ENCODE results near the gene MAP4. TPM values are rescaled to one million over a fixed set of nuclear protein-coding genes. Genes with fewer than 3 reads are reported as not detected.
"Not testable (repeated sequence)": the region's sequence is repeated elsewhere in the genome, so short reads cannot be mapped to it uniquely, and the experiment has no call there.

Gene MAP4
- total RNA-seq, 4 donors from 2014 or later, result 214 to 351 (median 231) TPM

DNA sequence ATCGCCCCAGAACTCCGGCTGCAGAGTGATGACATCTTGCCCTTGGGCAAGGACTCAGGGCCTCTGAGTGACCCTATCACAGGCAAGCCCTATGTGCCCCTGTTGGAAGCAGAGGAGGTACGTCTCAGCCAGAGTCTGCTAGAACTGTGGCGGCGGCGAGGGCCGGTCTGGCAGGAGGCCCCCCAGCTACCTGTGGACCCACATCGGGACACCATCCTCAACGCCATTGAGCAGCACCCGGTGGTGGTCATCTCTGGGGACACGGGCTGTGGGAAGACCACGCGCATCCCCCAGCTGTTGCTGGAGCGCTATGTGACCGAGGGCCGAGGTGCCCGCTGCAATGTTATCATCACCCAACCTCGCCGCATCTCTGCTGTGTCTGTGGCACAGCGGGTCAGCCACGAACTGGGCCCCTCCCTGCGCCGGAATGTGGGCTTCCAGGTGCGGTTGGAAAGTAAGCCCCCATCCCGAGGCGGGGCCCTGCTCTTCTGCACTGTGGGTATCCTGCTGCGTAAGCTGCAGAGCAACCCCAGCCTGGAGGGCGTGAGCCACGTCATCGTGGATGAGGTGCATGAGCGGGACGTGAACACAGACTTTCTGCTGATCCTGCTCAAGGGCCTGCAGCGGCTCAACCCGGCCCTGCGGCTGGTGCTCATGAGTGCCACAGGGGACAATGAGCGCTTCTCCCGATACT, 169.9 kb downstream of the MAP4 start:
- Histone ChIP-seq H3K36me3 (peaks cover 0 to 100% of the 10 kb centered on the region in 2 donors), H3K4me3 (no peak overlapping the region), H3K27ac (no peak overlapping the region), H3K9me3 (no peaks in the 10 kb centered on the region), H3K4me1 (no peaks in the 10 kb centered on the region), H3K27me3 (no peaks in the 10 kb centered on the region)
- ATAC-seq, result no peak
- WGBS, 2 donors (ENCODE audit: low coverage in 1 of 2), result no CpG with 5 or more reads among the region's 37 CpGs
- no peak for TF ChIP-seq EP300 (IDR thresholded peaks at IDR 0.05)
- TF ChIP-seq, protein P1, sequence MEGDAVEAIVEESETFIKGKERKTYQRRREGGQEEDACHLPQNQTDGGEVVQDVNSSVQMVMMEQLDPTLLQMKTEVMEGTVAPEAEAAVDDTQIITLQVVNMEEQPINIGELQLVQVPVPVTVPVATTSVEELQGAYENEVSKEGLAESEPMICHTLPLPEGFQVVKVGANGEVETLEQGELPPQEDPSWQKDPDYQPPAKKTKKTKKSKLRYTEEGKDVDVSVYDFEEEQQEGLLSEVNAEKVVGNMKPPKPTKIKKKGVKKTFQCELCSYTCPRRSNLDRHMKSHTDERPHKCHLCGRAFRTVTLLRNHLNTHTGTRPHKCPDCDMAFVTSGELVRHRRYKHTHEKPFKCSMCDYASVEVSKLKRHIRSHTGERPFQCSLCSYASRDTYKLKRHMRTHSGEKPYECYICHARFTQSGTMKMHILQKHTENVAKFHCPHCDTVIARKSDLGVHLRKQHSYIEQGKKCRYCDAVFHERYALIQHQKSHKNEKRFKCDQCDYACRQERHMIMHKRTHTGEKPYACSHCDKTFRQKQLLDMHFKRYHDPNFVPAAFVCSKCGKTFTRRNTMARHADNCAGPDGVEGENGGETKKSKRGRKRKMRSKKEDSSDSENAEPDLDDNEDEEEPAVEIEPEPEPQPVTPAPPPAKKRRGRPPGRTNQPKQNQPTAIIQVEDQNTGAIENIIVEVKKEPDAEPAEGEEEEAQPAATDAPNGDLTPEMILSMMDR (IDR thresholded peaks at IDR 0.05), result no peak

DNA sequence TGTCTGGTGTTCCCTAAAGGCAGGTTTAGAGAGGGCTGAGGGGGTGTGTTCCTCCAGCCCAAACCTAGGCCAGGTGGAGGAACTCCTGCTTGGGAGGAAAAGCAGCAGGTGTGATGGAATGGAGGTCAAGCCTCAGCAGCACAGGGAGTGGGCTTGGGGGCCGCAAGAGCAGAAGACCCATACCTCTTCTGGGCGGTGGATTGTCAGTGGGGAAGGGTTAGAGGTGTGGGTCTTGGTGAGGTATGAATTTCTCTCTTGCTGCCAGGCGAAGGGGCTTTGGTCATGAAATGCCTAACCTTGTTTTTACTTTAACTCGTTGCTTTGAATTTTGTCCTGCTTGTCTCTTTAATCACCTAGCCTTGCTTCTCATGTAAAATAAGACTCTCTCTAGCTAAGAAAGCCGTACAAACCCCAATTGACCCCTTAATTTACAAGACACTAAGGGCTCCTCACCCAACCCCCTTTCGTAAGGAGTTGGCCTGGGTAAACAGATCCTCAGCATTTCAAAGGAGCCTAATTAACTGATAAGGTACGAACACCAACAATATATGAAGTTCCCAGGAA, 174.3 kb downstream of the MAP4 start:
- WGBS, 2 donors (ENCODE audit: low coverage in 1 of 2), result 70 to 87% methylated on average over 6 to 7 of the region's 7 CpGs
- Histone ChIP-seq H3K27me3 (no peaks in the 10 kb centered on the region), H3K4me1 (no peaks in the 10 kb centered on the region), H3K9me3 (no peaks in the 10 kb centered on the region), H3K27ac (no peak overlapping the region), H3K36me3 (peaks cover 0 to 99% of the 10 kb centered on the region in 2 donors), H3K4me3 (no peak overlapping the region)
- no peak for TF ChIP-seq POLR2A (IDR thresholded peaks at IDR 0.05)
- no peak for TF ChIP-seq EP300 (IDR thresholded peaks at IDR 0.05)
- no peak for TF ChIP-seq POLR2AphosphoS5 (IDR thresholded peaks at IDR 0.05)
- TF ChIP-seq, protein P1 (IDR thresholded peaks at IDR 0.05), result no peak
- ATAC-seq, result no peak

DNA sequence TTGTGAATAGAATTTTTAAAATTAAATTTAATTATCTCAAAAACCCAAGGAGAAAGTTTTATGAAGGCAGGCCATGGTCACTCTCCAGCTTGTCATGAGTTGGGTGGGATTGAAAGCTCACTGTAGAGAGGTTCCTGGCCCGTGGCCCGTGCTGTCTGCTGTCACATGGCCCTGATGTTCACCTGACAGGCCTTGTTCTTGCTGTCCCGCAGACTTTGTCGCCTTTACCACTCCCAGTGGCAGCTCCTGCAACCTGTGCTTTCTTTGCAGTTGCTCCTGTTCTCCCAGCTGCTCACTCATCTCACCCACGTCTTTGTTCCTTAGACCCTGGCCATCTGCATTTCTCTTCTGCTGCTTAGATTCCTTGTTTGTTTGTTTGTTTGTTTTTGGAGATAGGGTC, 177.7 kb downstream of the MAP4 start:
- TF ChIP-seq EP300 (IDR thresholded peaks at IDR 0.05), result no peak
- no peak for TF ChIP-seq POLR2A (IDR thresholded peaks at IDR 0.05)
- no peak for TF ChIP-seq POLR2AphosphoS5 (IDR thresholded peaks at IDR 0.05)
- TF ChIP-seq, protein P1 (IDR thresholded peaks at IDR 0.05), result no peak
- no peak for ATAC-seq
- H3K27ac ChIP-seq, result no peak overlapping the region
- no peak overlapping the region for H3K4me3 ChIP-seq
- H3K27me3 ChIP-seq, result no peaks in the 10 kb centered on the region
- H3K4me1 ChIP-seq, result no peaks in the 10 kb centered on the region
- H3K9me3 ChIP-seq, result no peaks in the 10 kb centered on the region
- peaks cover 0 to 99% of the 10 kb centered on the region in 2 donors for H3K36me3 ChIP-seq
- WGBS, 2 donors (ENCODE audit: low coverage in 1 of 2), result 81% methylated on average over 5 of the region's 5 CpGs

- 53% methylated on average over 3 of the region's 7 CpGs; no CpG with 5 or more reads in 1 of the 2 donors for WGBS, 2 donors (ENCODE audit: low coverage in 1 of 2)
- TF ChIP-seq EP300 (IDR thresholded peaks at IDR 0.05), result no peak
- TF ChIP-seq, protein P1 (IDR thresholded peaks at IDR 0.05), result no peak
- no peak for TF ChIP-seq POLR2AphosphoS5 (IDR thresholded peaks at IDR 0.05)
- no peak for TF ChIP-seq POLR2A (IDR thresholded peaks at IDR 0.05)
- no peak overlapping the region for H3K27ac ChIP-seq
These were observed 179.2 kb downstream of the MAP4 start for GRCh38 chr3:47836986-47837385.

GRCh38 chr3:47829482-47829881, 186.7 kb downstream of the MAP4 start:
- H3K27ac ChIP-seq, H3K27me3 ChIP-seq, H3K9me3 ChIP-seq, H3K4me3 ChIP-seq, ATAC-seq: not testable (repeated sequence)
- Histone ChIP-seq H3K4me1 (peaks cover 0 to 24% (median 17%) of the 10 kb centered on the region in 3 donors), H3K36me3 (peaks cover 0 to 78% of the 10 kb centered on the region in 2 donors)
- 81 to 87% methylated on average over 4 to 8 of the region's 9 CpGs for WGBS, 2 donors (ENCODE audit: low coverage in 1 of 2)

More at GRCh38 chr3:47836986-47837385, 179.2 kb downstream of the MAP4 start:
- Histone ChIP-seq H3K27me3 (no peaks in the 10 kb centered on the region), H3K4me1 (no peaks in the 10 kb centered on the region), H3K36me3 (peaks cover 0 to 99% of the 10 kb centered on the region in 2 donors), H3K9me3 (no peaks in the 10 kb centered on the region), H3K4me3 (no peak overlapping the region)
- ATAC-seq, result no peak

Data from gastroesophageal sphincter (tissue), 4 donors.